Mesenchymal stem cell (in vitro differentiated cells and primary cell): Measurements from ENCODE around the gene CRLF1.

ENCODE experiments used
- DNase-seq: peaks from one replicate; pipeline ENCODE4 v3.0.0-alpha.2; 2013
- H2AFZ ChIP-seq: one replicate; pipeline ENCODE4 v1.6.1; 2013; ENCODE audit warnings: low read depth, mild to moderate bottlenecking, control low read depth, inconsistent platforms, low read length, moderate library complexity
- H2AK5ac ChIP-seq: 2 replicates; pipeline ENCODE4 v1.6.1; 2013; ENCODE audit warnings: low read length, moderate library complexity, mild to moderate bottlenecking, inconsistent platforms; ENCODE audit not compliant: severe bottlenecking
- H2BK120ac ChIP-seq: one replicate; pipeline ENCODE4 v1.6.1; 2013; ENCODE audit warnings: low read depth, mild to moderate bottlenecking, inconsistent platforms, low read length, moderate library complexity
- H2BK12ac ChIP-seq, 2 experiments: one replicate each; pipeline ENCODE4 v1.6.1; 2013; ENCODE audit warnings: inconsistent platforms in 2 of 2, low read length in 2 of 2, mild to moderate bottlenecking in 2 of 2, moderate library complexity in 2 of 2, control low read depth in 1 of 2
- H2BK15ac ChIP-seq: one replicate; pipeline ENCODE4 v1.6.1; 2013; ENCODE audit warnings: mild to moderate bottlenecking, low read depth, inconsistent platforms; ENCODE audit not compliant: poor library complexity, severe bottlenecking
- H2BK5ac ChIP-seq: 2 replicates; pipeline ENCODE4 v1.6.1; 2013; ENCODE audit warnings: low read depth, mild to moderate bottlenecking, low read length, control low read depth, inconsistent platforms; ENCODE audit not compliant: poor library complexity, severe bottlenecking
- H3K14ac ChIP-seq, 2 experiments: one replicate each; pipeline ENCODE4 v1.6.1; 2013; ENCODE audit warnings: inconsistent platforms in 2 of 2, low read length in 2 of 2, control low read depth in 1 of 2, mild to moderate bottlenecking in 1 of 2, moderate library complexity in 1 of 2
- H3K18ac ChIP-seq, 2 experiments: one replicate each; pipeline ENCODE4 v1.6.1; 2013; ENCODE audit warnings: inconsistent platforms in 2 of 2, low read length in 2 of 2, control low read depth in 1 of 2, low read depth in 1 of 2, mild to moderate bottlenecking in 1 of 2
- H3K23ac ChIP-seq, 2 experiments: one replicate each; pipeline ENCODE4 v1.6.1; 2013; ENCODE audit warnings: inconsistent platforms in 2 of 2, low read length in 2 of 2, mild to moderate bottlenecking in 2 of 2, moderate library complexity in 2 of 2, control low read depth in 1 of 2
- H3K27ac ChIP-seq: 2 replicates; pipeline ENCODE4 v1.5.1; 2013; ENCODE audit warnings: mild to moderate bottlenecking, moderate library complexity, low read length, control low read depth, inconsistent platforms; ENCODE audit not compliant: poor library complexity, severe bottlenecking
- H3K27me3 ChIP-seq, 2 experiments: 2 replicates each; pipeline versions ENCODE4 v1.6.1 to v1.7.0; 2013; ENCODE audit warnings: low read length in 2 of 2, mild to moderate bottlenecking in 2 of 2, moderate library complexity in 2 of 2, control low read depth in 1 of 2, inconsistent platforms in 1 of 2; ENCODE audit not compliant: control insufficient read depth in 1 of 2, insufficient read depth in 1 of 2
- H3K36me3 ChIP-seq, 2 experiments: 2 replicates each; pipeline versions ENCODE4 v1.6.1 to v1.7.0; 2013; ENCODE audit warnings: low read length in 2 of 2, control low read depth in 1 of 2, inconsistent platforms in 1 of 2, low read depth in 1 of 2, mild to moderate bottlenecking in 1 of 2; ENCODE audit not compliant: insufficient read depth in 2 of 2, control insufficient read depth in 1 of 2
- H3K4ac ChIP-seq, 2 experiments: one replicate each; pipeline ENCODE4 v1.6.1; 2013; ENCODE audit warnings: inconsistent platforms in 2 of 2, low read length in 2 of 2, mild to moderate bottlenecking in 2 of 2, moderate library complexity in 2 of 2, control low read depth in 1 of 2, low read depth in 1 of 2
- H3K4me1 ChIP-seq: 2 replicates; pipeline ENCODE4 v1.6.1; 2013; ENCODE audit warnings: low read depth, low read length, control low read depth; ENCODE audit not compliant: control insufficient read depth, insufficient read depth
- H3K4me2 ChIP-seq: 2 replicates; pipeline ENCODE4 v1.6.1; 2013; ENCODE audit warnings: low read length, mild to moderate bottlenecking, inconsistent platforms; ENCODE audit not compliant: poor library complexity, severe bottlenecking
- H3K4me3 ChIP-seq, 2 experiments: 2 replicates each; pipeline versions ENCODE4 v1.5.1 to v1.7.0; 2013; ENCODE audit warnings: low read length in 2 of 2, mild to moderate bottlenecking in 2 of 2, control low read depth in 1 of 2, low read depth in 1 of 2; ENCODE audit not compliant: insufficient read depth in 1 of 2
- H3K79me1 ChIP-seq: replicated peaks from 2 replicates; pipeline ENCODE4 v1.6.1; 2013; ENCODE audit warnings: mild to moderate bottlenecking, control low read depth, low read length, inconsistent platforms; ENCODE audit not compliant: poor library complexity, severe bottlenecking
- H3K9ac ChIP-seq: 2 replicates; pipeline ENCODE4 v1.7.0; 2013; ENCODE audit warnings: mild to moderate bottlenecking, low read length, moderate library complexity
- H3K9me3 ChIP-seq: 2 replicates; pipeline ENCODE4 v1.7.0; 2013; ENCODE audit warnings: mild to moderate bottlenecking, low read length; ENCODE audit not compliant: control insufficient read depth
- H4K8ac ChIP-seq: one replicate; pipeline ENCODE4 v1.6.1; 2013; ENCODE audit warnings: inconsistent platforms, mild to moderate bottlenecking, low read length, moderate library complexity
- H4K91ac ChIP-seq: one replicate; pipeline ENCODE4 v1.6.1; 2013; ENCODE audit warnings: mild to moderate bottlenecking, low read length, inconsistent platforms
- WGBS: methylation state at CpG from one replicate; pipeline ENCODE4 v1.1.7; 2013; ENCODE audit warnings: mixed read lengths; 5-methylcytosine and 5-hydroxymethylcytosine counted together

The CRLF1 gene

GRCh38 chr19:18587962-18588610, 18.5 kb downstream of the CRLF1 start:
- no peaks in the 10 kb centered on the region for H3K9me3 ChIP-seq
- H3K4ac ChIP-seq, result peak overlapping the region; percentile 17 to 28
- peaks cover 2% of the 10 kb centered on the region for H3K79me1 ChIP-seq
- no peak overlapping the region for H3K23ac ChIP-seq
- H3K27me3 ChIP-seq, result no peaks in the 10 kb centered on the region
- peak overlapping the region; percentile 20 for H2AFZ ChIP-seq
- peak overlapping the region; percentile 97 for H4K8ac ChIP-seq
- peak overlapping the region; percentile 99 for H3K4me2 ChIP-seq
- H3K27ac ChIP-seq, result peak overlapping the region; percentile 9
- H3K9ac ChIP-seq, result peak overlapping the region; percentile 89
- WGBS, result 54% methylated on average over 16 of the region's 16 CpGs
- no peak overlapping the region for H4K91ac ChIP-seq
- peak overlapping the region; percentile 50 to 97 for H3K18ac ChIP-seq
- peaks cover 9 to 16% of the 10 kb centered on the region in 2 experiments for H3K36me3 ChIP-seq
- no peak overlapping the region for H3K14ac ChIP-seq
- no peak overlapping the region for H2BK12ac ChIP-seq
- no peak overlapping the region for H2BK15ac ChIP-seq
- no peak for DNase-seq
- H3K4me1 ChIP-seq, result peaks cover 23% of the 10 kb centered on the region
- peak overlapping the region; percentile 93 for H3K4me3 ChIP-seq
- H2AK5ac ChIP-seq, result no peak overlapping the region
- H2BK5ac ChIP-seq, result no peak overlapping the region
- no peak overlapping the region for H2BK120ac ChIP-seq

DNA sequence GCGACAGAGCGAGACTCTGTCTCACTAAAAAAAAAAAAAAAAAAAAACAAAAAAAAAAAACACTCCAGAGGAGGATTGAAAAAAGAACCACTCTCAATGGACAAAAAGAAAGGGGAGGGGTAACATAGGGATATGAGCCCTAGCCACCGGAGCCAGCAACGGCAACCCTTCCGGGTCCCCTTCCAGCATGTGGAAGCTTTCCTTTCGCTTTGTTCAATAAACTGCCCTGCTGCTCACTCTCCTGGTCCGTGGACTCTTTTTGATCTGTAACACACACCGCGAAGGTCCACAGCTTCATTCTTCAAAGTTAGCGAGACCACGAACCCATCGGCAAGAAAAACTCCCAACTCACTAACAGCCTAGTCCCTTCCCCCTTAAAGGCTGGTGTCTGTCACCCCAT, 19.0 kb downstream of the CRLF1 start:
- DNase-seq, result no peak

GRCh38 chr19:18586306-18586705, 20.3 kb downstream of the CRLF1 start:
- Histone ChIP-seq H3K4me2 (no peak overlapping the region), H3K27ac (no peak overlapping the region), H2BK5ac (no peak overlapping the region), H4K91ac (no peak overlapping the region), H3K4me3 (no peak overlapping the region), H3K27me3 (no peaks in the 10 kb centered on the region), H3K18ac (no peak overlapping the region), H2AK5ac (no peak overlapping the region), H2BK12ac (no peak overlapping the region), H3K4ac (no peak overlapping the region), H3K9me3 (no peaks in the 10 kb centered on the region), H3K9ac (peak overlapping the region; percentile 32), H3K79me1 (peaks cover 2% of the 10 kb centered on the region), H2BK120ac (no peak overlapping the region), H3K4me1 (peaks cover 23% of the 10 kb centered on the region), H3K23ac (no peak overlapping the region), H4K8ac (no peak overlapping the region), H3K14ac (no peak overlapping the region), H2BK15ac (no peak overlapping the region), H3K36me3 (peaks cover 8 to 9% of the 10 kb centered on the region in 2 experiments), H2AFZ (no peak overlapping the region)
- DNase-seq, result no peak
- 87% methylated on average over 2 of the region's 2 CpGs for WGBS

More for the DNA sequence above, 19.0 kb downstream of the CRLF1 start:
- Histone ChIP-seq H3K9me3 (no peaks in the 10 kb centered on the region), H3K4me2 (peak overlapping the region; percentile 5), H2BK12ac (no peak overlapping the region), H3K27ac (no peak overlapping the region), H3K14ac (no peak overlapping the region), H2BK5ac (no peak overlapping the region), H3K79me1 (peaks cover 2% of the 10 kb centered on the region), H3K27me3 (no peaks in the 10 kb centered on the region), H4K91ac (no peak overlapping the region), H2AK5ac (no peak overlapping the region), H4K8ac (peak overlapping the region; percentile 97), H3K9ac (peak overlapping the region; percentile 89), H3K18ac (no peak overlapping the region), H3K4ac (no peak overlapping the region), H3K4me3 (peak overlapping the region in 1 of 2 experiments; percentile 93), H3K36me3 (peaks cover 9 to 16% of the 10 kb centered on the region in 2 experiments), H2AFZ (no peak overlapping the region), H3K4me1 (peaks cover 23% of the 10 kb centered on the region), H2BK15ac (no peak overlapping the region), H2BK120ac (no peak overlapping the region), H3K23ac (no peak overlapping the region)
- WGBS, result 97% methylated on average over 10 of the region's 12 CpGs

- Histone ChIP-seq H2BK5ac (no peak overlapping the region), H3K4me2 (no peak overlapping the region), H3K23ac (no peak overlapping the region), H2BK15ac (no peak overlapping the region), H3K4ac (no peak overlapping the region), H2AK5ac (no peak overlapping the region), H3K79me1 (peaks cover 3% of the 10 kb centered on the region), H3K4me3 (no peak overlapping the region), H2BK120ac (no peak overlapping the region), H3K27ac (no peak overlapping the region), H3K9me3 (no peaks in the 10 kb centered on the region), H2AFZ (no peak overlapping the region), H3K14ac (no peak overlapping the region), H3K27me3 (no peaks in the 10 kb centered on the region), H3K9ac (no peak overlapping the region), H2BK12ac (no peak overlapping the region), H3K18ac (no peak overlapping the region), H3K36me3 (peaks cover 30 to 32% of the 10 kb centered on the region in 2 experiments), H3K4me1 (no peaks in the 10 kb centered on the region), H4K91ac (no peak overlapping the region), H4K8ac (no peak overlapping the region)
- no peak for DNase-seq
- 83% methylated on average over 7 of the region's 7 CpGs for WGBS
Observed at GRCh38 chr19:18580311-18580710, 26.3 kb downstream of the CRLF1 start.
